ENCODE results near the gene CFAP299.

The CFAP299 gene

DNA sequence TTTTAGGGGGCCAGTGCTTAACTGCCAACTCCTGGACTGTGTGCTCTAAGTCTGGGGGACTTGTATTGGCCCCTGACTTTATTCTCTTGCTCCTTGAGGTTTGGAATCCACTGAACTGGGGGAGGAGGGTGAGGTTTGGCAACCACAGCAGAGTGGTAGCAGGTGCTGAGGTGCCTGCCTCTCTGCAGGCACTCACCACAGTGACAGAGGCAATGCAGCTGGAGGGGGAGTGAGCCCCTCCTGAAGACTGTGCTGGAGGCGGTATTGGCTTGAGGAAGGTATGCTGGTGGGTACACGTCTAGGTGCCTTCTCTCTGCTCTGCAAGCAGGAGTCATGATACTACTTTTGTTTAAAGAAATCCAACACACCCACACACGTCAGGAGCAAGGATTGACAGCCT is 24.6 kb downstream of the CFAP299 start:
- no peak overlapping the region for H2AK5ac ChIP-seq (ENCODE audit: low read length)
- no peak overlapping the region for H2BK120ac ChIP-seq (ENCODE audit: insufficient read depth, low read length, poor library complexity)
- no peak overlapping the region for H3K4me2 ChIP-seq (ENCODE audit: low read length)
- DNase-seq, result no peak
- H3K9me3 ChIP-seq (ENCODE audit: insufficient read depth, low read depth, low read length), result no peaks in the 10 kb centered on the region
- no peaks in the 10 kb centered on the region for H3K36me3 ChIP-seq (ENCODE audit: control insufficient read depth in 1 of 2, insufficient read depth in 2 of 2, low read length in 2 of 2)
- WGBS (ENCODE audit: extremely low coverage, insufficient coverage, insufficient read length), result no CpG with 5 or more reads among the region's 3 CpGs
- H3K14ac ChIP-seq (ENCODE audit: low read length), result no peak overlapping the region
- no peak overlapping the region for H4K91ac ChIP-seq (ENCODE audit: low read depth, low read length)
- H4K12ac ChIP-seq (ENCODE audit: low read depth, low read length), result no peak overlapping the region
- no peaks in the 10 kb centered on the region for H3K79me1 ChIP-seq (ENCODE audit: low read length)
- H3K23ac ChIP-seq (ENCODE audit: low read length), result no peak overlapping the region
- no peak overlapping the region for H2BK12ac ChIP-seq (ENCODE audit: low read length)
- no peak overlapping the region for H2BK5ac ChIP-seq (ENCODE audit: low read depth, low read length, poor library complexity)
- H3K27me3 ChIP-seq (ENCODE audit: insufficient read depth, low read length), result no peaks in the 10 kb centered on the region
- H4K8ac ChIP-seq (ENCODE audit: low read depth, low read length), result no peak overlapping the region
- no peak overlapping the region for H3K4ac ChIP-seq (ENCODE audit: low read depth, low read length)
- H3K27ac ChIP-seq (ENCODE audit: low read depth, low read length), result no peak overlapping the region
- H2AFZ ChIP-seq (ENCODE audit: insufficient read depth, low read length, poor library complexity), result no peak overlapping the region
- no peak overlapping the region for H3K4me3 ChIP-seq (ENCODE audit: low read depth, low read length)
- H3K9ac ChIP-seq (ENCODE audit: low read length), result no peak overlapping the region
- no peaks in the 10 kb centered on the region for H3K79me2 ChIP-seq (ENCODE audit: control insufficient read depth, insufficient read depth, low read length, poor library complexity)
- H3K18ac ChIP-seq (ENCODE audit: low read length), result no peak overlapping the region
- no peaks in the 10 kb centered on the region for H3K4me1 ChIP-seq (ENCODE audit: control insufficient read depth in 1 of 2, insufficient read depth in 2 of 2, low read length in 2 of 2)

DNA sequence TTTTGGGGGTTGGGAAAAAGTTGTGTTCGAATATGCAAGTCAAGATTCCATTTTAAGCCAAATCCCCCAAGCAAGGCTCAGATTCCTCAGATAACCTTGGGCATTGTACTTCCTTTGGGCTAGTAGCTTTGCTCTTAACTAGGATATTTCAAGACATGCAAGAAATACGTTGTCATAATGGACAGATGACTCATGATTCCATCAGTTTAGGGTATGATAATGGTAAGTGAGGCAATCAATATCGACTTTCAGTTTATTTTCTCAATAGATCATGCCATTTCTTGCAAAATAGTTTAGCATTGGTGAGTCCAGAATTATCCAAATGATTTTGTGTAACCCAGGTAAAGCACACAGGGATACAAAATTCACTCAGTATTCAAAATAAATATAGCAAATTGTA is 25.4 kb downstream of the CFAP299 start:
- Histone ChIP-seq H3K27ac (ENCODE audit: low read depth, low read length) (no peak overlapping the region), H3K9ac (ENCODE audit: low read length) (no peak overlapping the region), H3K79me2 (ENCODE audit: control insufficient read depth, insufficient read depth, low read length, poor library complexity) (no peaks in the 10 kb centered on the region), H3K79me1 (ENCODE audit: low read length) (no peaks in the 10 kb centered on the region), H3K27me3 (ENCODE audit: insufficient read depth, low read length) (no peaks in the 10 kb centered on the region), H3K14ac (ENCODE audit: low read length) (no peak overlapping the region), H3K4me2 (ENCODE audit: low read length) (no peak overlapping the region), H3K36me3 (ENCODE audit: control insufficient read depth in 1 of 2, insufficient read depth in 2 of 2, low read length in 2 of 2) (no peaks in the 10 kb centered on the region), H2BK120ac (ENCODE audit: insufficient read depth, low read length, poor library complexity) (no peak overlapping the region), H2AFZ (ENCODE audit: insufficient read depth, low read length, poor library complexity) (no peak overlapping the region), H4K8ac (ENCODE audit: low read depth, low read length) (no peak overlapping the region), H3K4ac (ENCODE audit: low read depth, low read length) (no peak overlapping the region), H3K4me1 (ENCODE audit: control insufficient read depth in 1 of 2, insufficient read depth in 2 of 2, low read length in 2 of 2) (no peaks in the 10 kb centered on the region), H2BK12ac (ENCODE audit: low read length) (no peak overlapping the region), H4K12ac (ENCODE audit: low read depth, low read length) (no peak overlapping the region), H3K9me3 (ENCODE audit: insufficient read depth, low read depth, low read length) (no peaks in the 10 kb centered on the region), H2AK5ac (ENCODE audit: low read length) (no peak overlapping the region), H3K18ac (ENCODE audit: low read length) (no peak overlapping the region), H3K23ac (ENCODE audit: low read length) (no peak overlapping the region), H3K4me3 (ENCODE audit: low read depth, low read length) (no peak overlapping the region), H4K91ac (ENCODE audit: low read depth, low read length) (no peak overlapping the region), H2BK5ac (ENCODE audit: low read depth, low read length, poor library complexity) (no peak overlapping the region)
- no peak for DNase-seq
- no CpG with 5 or more reads among the region's 3 CpGs for WGBS (ENCODE audit: extremely low coverage, insufficient coverage, insufficient read length)

DNA sequence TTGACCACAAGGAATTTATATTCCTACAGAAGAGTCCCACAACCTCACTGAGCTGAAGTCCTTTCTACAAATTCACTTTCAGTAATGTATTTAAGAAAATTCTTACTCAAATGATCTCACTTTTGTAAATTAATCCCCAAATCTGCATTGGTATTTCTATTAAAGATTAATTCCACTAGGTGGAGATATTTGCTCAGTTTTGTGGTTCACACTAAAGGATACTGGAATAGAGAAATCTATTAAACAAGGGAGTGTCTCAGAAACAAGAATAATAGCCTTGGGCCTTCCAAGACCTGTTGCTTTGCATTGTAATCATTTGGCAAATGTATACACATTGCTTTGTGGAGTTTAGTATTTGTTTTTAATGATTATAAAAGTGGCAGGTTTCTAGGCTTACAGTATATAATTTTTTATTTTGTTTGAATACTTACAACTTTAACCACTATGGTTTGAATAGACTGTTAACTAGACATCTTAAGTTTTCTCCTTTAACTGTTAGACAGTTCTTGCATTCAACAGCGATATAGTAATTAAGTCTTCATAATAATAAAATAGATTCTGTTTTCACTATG is 25.9 kb downstream of the CFAP299 start:
- H2AK5ac ChIP-seq (ENCODE audit: low read length), result no peak overlapping the region
- no peak overlapping the region for H3K4me2 ChIP-seq (ENCODE audit: low read length)
- no peak overlapping the region for H3K23ac ChIP-seq (ENCODE audit: low read length)
- no peak overlapping the region for H4K8ac ChIP-seq (ENCODE audit: low read depth, low read length)
- no peaks in the 10 kb centered on the region for H3K4me1 ChIP-seq (ENCODE audit: control insufficient read depth in 1 of 2, insufficient read depth in 2 of 2, low read length in 2 of 2)
- H3K18ac ChIP-seq (ENCODE audit: low read length), result no peak overlapping the region
- H2BK12ac ChIP-seq (ENCODE audit: low read length), result no peak overlapping the region
- no peaks in the 10 kb centered on the region for H3K79me1 ChIP-seq (ENCODE audit: low read length)
- no CpG with 5 or more reads among the region's 1 CpG for WGBS (ENCODE audit: extremely low coverage, insufficient coverage, insufficient read length)
- no peak overlapping the region for H3K4me3 ChIP-seq (ENCODE audit: low read depth, low read length)
- no peaks in the 10 kb centered on the region for H3K27me3 ChIP-seq (ENCODE audit: insufficient read depth, low read length)
- H2BK5ac ChIP-seq (ENCODE audit: low read depth, low read length, poor library complexity), result no peak overlapping the region
- H3K27ac ChIP-seq (ENCODE audit: low read depth, low read length), result no peak overlapping the region
- no peak overlapping the region for H3K9ac ChIP-seq (ENCODE audit: low read length)
- H2BK120ac ChIP-seq (ENCODE audit: insufficient read depth, low read length, poor library complexity), result no peak overlapping the region
- no peaks in the 10 kb centered on the region for H3K36me3 ChIP-seq (ENCODE audit: control insufficient read depth in 1 of 2, insufficient read depth in 2 of 2, low read length in 2 of 2)
- DNase-seq, result peak in 1 of 2 donors; percentile 49
- H4K91ac ChIP-seq (ENCODE audit: low read depth, low read length), result no peak overlapping the region
- H2AFZ ChIP-seq (ENCODE audit: insufficient read depth, low read length, poor library complexity), result no peak overlapping the region
- H3K4ac ChIP-seq (ENCODE audit: low read depth, low read length), result no peak overlapping the region
- H3K79me2 ChIP-seq (ENCODE audit: control insufficient read depth, insufficient read depth, low read length, poor library complexity), result no peaks in the 10 kb centered on the region
- H3K9me3 ChIP-seq (ENCODE audit: insufficient read depth, low read depth, low read length), result no peaks in the 10 kb centered on the region
- H3K14ac ChIP-seq (ENCODE audit: low read length), result no peak overlapping the region
- H4K12ac ChIP-seq (ENCODE audit: low read depth, low read length), result no peak overlapping the region

DNA sequence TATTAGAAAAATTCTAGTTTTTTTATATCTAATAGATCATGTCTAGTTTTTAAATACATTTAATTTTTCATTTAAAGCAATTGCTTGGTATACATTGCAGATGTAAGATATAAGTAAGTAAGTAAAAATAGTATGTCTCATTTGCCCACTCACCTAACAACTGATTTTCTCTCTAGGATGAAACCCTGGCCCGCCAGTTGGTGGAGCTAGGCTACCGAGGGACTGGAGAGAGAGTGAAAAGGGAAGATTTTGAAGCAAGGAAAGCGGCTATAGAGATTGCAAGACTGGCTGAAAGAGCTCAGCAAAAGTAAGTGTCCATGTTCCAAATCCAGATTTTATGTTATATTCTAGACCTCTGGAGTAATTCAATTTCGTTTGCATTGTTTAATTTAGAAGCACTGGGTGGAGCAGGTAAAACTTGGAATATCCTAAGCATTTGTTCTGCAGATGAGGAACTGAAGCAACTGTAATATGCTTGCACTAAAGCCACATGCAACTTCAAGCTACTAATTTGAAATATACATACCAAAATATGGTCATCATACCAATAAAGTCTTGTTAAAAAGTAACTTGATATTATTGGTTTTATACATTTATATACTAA is 27.1 kb downstream of the CFAP299 start:
- peak; percentile 32 to 60 for DNase-seq
- Histone ChIP-seq H3K27ac (ENCODE audit: low read depth, low read length) (no peak overlapping the region), H2AK5ac (ENCODE audit: low read length) (no peak overlapping the region), H3K79me1 (ENCODE audit: low read length) (no peaks in the 10 kb centered on the region), H2BK5ac (ENCODE audit: low read depth, low read length, poor library complexity) (no peak overlapping the region), H3K23ac (ENCODE audit: low read length) (no peak overlapping the region), H2AFZ (ENCODE audit: insufficient read depth, low read length, poor library complexity) (no peak overlapping the region), H4K12ac (ENCODE audit: low read depth, low read length) (no peak overlapping the region), H4K91ac (ENCODE audit: low read depth, low read length) (no peak overlapping the region), H2BK12ac (ENCODE audit: low read length) (no peak overlapping the region), H3K27me3 (ENCODE audit: insufficient read depth, low read length) (no peaks in the 10 kb centered on the region), H3K79me2 (ENCODE audit: control insufficient read depth, insufficient read depth, low read length, poor library complexity) (no peaks in the 10 kb centered on the region), H2BK120ac (ENCODE audit: insufficient read depth, low read length, poor library complexity) (no peak overlapping the region), H3K4me2 (ENCODE audit: low read length) (no peak overlapping the region), H3K4ac (ENCODE audit: low read depth, low read length) (no peak overlapping the region), H3K9me3 (ENCODE audit: insufficient read depth, low read depth, low read length) (no peaks in the 10 kb centered on the region), H4K8ac (ENCODE audit: low read depth, low read length) (no peak overlapping the region), H3K14ac (ENCODE audit: low read length) (no peak overlapping the region), H3K4me3 (ENCODE audit: low read depth, low read length) (no peak overlapping the region), H3K4me1 (ENCODE audit: control insufficient read depth in 1 of 2, insufficient read depth in 2 of 2, low read length in 2 of 2) (no peaks in the 10 kb centered on the region), H3K36me3 (ENCODE audit: control insufficient read depth in 1 of 2, insufficient read depth in 2 of 2, low read length in 2 of 2) (no peaks in the 10 kb centered on the region), H3K18ac (ENCODE audit: low read length) (no peak overlapping the region), H3K9ac (ENCODE audit: low read length) (no peak overlapping the region)
- no CpG with 5 or more reads among the region's 4 CpGs for WGBS (ENCODE audit: extremely low coverage, insufficient coverage, insufficient read length)
